HS-5 (cell line): Measurements from ENCODE around the gene C13orf42.
"Not testable (repeated sequence)": the region's sequence is repeated elsewhere in the genome, so short reads cannot be mapped to it uniquely, and the experiment has no call there.

Experiments used
- DNase-seq: peaks from one replicate; pipeline ENCODE4 v3.0.0-alpha.2; 2012; ENCODE audit warnings: low read depth

C13orf42 gene

DNA sequence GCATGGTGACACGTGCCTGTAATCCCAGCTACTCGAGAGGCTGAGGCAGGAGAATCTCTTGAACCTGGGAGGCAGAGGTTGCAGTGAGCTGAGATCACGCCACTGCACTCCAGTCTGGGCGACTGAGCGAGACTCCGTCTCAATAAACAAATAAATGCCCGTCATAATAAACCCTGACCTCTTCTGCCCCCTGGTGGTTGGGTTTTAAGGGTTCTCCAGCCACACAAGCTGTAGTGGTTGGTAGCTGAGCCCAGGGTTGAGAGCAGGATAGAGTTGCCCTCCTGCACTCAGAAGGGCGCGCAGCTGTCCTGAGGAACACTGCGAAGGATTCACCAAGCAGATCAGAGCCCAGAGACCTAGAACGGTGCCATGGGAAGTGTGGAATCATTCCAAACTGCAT lies 9.8 kb upstream of the C13orf42 start:
- DNase-seq: not testable (repeated sequence)

DNA sequence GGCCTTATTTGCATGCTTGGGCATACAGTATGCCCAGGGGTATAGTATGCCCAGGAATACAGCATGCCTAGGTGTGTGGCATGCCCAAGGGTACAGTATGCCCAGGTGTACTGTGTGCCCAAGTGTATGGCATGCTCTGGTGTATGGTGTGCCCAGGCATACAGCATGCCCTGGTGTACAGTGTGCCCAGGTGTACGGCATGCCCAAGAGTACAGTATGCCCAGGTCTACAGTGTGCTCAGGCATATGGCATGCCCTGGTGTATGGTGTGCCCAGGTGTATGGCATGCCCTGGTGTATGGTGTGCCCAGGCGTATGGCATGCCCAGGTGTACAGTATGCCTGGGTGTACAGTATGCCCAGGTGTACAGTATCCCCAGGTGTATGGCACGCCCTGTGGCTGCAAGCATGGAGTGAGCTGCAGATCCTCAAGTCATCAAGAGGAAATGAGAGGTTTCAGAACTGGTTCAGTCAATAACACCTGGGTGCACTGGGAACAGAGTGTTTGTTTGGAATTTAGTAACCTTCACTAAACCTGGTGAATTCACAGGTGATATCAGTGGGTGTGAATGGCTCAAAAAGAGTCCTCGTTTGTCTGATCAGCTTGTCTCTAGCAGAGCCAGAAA lies 7.8 kb upstream of the C13orf42 start:
- no peak for DNase-seq

DNA sequence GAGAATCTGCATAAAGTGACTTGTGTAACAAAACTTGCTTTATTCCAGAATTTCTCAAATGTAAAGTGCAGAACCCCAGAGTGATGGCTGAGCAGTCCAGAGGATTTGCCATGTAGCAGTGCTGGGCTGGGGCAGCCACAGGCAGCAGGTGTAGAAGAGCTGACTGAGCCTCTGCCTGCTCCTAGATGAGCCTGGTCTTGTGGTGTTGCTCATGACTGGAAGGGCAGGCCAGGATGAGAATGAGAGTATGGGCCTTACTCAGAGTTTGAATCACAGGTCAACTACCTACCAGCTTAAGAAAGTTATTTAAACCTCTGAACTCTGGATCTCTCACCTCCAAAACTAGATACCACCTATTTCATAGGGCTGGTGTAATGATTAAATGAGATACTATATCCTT lies 2.9 kb upstream of the C13orf42 start:
- DNase-seq: no peak

DNA sequence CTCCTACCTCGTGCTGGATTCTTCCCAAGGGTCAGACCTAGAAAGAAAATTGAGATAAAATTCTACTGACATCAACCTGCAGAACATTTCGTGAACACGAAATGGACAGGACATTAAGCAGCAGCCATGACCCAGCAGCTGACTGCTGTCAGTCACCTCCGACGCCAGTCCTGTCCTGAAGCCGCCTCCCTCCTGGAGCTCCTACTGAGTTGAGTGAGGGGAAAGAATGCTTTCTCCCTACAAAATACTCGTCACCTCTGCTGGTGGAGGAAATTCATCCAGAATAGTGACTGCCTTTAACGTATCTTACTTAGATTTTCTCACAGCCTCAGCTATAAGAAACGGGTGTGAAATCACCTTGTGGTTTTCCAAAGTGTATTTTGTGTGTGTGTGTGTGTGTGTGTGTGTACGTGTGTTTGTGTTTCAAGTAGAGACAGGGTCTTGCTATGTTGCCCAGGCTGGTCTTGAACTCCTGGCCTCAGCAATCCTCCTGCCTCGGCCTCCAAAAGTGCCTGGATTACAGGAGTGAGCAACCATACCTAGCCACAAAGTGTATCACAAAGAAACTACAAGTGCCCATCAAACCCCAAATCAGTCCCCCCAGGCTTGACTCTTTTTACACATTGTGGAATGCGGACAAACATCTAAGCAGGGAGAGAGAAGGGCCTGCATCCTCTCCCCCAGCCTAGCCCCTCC lies 2.3 kb upstream of the C13orf42 start:
- DNase-seq: no peak

DNA sequence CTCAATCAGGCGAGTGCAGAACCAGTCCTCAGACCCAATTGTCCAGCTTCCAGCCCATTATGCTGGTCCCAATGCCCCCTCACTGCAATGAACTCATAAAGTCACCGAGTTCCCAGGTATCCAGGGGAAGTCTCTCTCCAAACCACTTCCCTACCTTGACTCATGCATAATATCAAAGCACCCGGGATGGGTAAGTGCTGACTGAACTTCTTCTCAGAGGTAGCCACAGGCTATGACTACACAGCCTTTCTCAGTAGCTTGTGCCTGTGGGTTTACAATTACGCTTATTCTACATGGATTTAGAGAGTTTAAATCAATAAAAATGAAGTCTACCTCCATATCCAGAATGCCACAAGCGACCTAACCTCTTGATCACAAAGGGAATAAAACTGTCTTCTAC lies 1.7 kb upstream of the C13orf42 start:
- no peak for DNase-seq

DNA sequence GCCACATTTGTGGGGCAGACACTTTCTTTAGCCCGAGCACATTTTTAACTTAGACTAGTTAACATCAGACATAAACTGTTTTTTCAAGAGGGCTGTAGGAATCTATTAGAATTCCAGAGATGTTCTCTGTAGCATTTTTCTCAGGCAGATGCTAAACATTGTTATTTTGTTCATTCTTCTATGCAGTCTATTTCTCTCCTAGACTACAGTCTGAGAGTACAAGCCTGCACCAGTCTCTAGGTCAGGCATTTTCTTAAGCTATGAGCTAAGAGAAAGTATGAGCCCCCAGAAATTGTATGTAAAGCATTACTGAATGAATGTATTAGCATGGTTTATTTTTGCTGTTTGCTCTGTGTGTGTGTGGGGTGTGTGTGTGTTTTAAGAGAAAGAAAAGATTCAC lies 923 bp upstream of the C13orf42 start:
- DNase-seq: no peak

- DNase-seq: no peak
Measured at GRCh38 chr13:51107996-51108395, 3.1 kb downstream of the C13orf42 start.

DNA sequence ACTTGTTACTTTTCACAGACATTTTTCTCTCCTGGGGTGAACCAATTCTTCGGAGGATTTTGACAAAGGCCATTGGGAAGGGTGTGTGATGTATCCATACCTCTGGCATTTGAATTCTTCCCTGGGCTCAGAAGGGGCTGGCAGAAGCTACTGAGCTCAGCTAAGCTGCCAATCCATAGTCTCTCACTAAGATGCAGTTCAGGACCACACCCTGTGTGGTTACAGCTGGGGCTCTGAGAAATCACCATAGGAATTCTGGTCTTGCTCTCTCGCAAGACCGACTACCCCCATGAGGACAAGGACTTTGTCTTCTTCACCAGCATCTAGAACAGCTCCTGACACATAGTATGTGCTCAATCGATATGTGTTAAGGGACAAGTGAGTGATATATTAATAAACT lies 6.0 kb downstream of the C13orf42 start:
- no peak for DNase-seq

DNA sequence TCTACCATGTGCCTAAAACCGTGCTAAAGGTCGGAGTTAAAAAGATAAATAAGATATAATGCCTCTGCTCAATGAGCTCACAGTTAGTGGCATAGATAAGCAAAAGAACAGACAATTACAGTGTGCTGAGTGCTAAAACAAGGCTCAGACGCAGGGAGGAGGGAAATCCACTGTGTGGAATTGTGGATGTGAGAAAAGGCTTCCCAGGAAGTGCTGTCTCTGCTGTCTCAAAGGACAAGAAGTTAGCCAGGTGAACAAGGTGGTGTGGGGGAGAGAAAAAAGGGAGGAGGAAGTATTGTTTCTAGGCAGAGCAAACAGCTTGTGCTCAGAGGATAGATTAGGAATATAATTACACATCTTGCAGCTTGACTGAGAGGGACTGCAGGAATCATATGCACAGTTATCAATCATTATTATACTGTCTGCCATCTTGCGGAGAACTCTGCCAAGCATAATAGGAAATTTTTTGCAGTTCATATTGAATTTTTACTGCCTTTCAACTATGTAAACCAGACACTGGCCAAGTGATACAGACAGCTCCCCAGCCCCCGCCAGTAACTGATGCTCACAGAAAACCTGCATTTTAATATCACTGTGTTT lies 9.3 kb downstream of the C13orf42 start:
- no peak for DNase-seq

- DNase-seq: no peak
Measured at GRCh38 chr13:51097353-51098043, 13.6 kb downstream of the C13orf42 start.

DNA sequence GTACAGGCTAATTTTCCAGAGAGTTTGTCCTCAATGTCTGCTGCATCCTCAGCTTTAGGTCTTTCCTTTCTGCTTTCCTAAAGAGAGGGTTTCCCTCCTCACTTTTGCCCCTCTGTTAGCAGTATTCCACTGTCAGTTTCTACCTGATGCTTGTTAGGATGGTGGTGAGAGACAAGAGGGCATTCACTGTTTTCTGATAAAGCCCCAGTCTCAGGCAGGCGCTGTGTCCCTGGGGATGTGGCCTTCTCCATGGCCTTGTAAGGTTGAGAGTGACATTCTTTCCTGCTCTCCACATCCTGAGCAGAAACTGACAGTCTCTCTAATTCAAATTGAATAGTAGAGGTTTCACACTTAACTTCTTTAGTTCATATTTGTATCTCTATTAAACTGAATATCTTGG lies 14.9 kb downstream of the C13orf42 start:
- DNase-seq: no peak

GRCh38 chr13:51093574-51093973 lies 17.5 kb downstream of the C13orf42 start:
- no peak for DNase-seq

GRCh38 chr13:51091839-51092238 lies 19.2 kb downstream of the C13orf42 start:
- no peak for DNase-seq

DNA sequence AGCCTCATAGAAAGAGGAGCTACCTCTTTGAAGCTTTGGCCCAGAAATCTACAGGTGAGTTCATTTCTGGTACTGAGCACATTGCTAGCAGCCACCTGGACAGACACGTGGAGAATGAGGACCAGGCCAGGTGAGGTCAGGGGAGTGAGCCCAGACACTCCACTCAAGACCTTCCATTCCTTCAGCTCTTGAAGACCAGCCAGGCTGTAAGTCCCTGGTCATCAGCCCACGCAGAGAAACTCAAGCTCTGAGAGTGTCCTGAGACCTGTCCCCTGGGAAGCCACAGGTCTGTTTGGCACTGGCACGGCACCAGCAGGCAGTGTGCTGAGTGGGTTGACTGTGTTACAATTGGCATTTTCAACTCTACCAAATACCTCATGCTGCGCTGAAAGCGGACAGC lies 27.4 kb downstream of the C13orf42 start:
- DNase-seq: no peak

DNA sequence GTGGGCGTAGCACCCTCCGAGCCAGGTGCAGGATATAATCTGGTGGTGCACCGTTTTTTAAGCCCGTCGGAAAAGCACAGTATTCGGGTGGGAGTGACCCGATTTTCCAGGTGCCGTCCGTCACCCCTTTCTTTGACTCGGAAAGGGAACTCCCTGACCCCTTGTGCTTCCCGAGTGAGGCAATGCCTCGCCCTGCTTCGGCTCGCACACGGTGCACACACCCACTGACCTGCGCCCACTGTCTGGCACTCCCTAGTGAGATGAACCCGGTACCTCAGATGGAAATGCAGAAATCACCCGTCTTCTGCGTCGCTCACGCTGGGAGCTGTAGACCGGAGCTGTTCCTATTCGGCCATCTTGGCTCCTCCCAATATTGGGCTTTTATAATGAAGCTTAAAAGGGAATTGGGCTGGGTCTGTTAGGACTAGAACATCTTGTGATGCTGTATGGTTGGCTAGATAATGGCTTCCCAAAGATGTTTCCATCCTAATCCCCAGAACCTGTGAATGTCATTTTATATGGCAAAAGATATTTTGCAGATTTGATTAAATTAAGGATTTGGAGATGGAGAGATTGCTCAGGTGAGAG lies 30.5 kb downstream of the C13orf42 start:
- DNase-seq: not testable (repeated sequence)

GRCh38 chr13:51071493-51071892 lies 39.6 kb downstream of the C13orf42 start:
- no peak for DNase-seq

GRCh38 chr13:51070005-51070649 lies 40.9 kb downstream of the C13orf42 start:
- peak; percentile 20 for DNase-seq

DNA sequence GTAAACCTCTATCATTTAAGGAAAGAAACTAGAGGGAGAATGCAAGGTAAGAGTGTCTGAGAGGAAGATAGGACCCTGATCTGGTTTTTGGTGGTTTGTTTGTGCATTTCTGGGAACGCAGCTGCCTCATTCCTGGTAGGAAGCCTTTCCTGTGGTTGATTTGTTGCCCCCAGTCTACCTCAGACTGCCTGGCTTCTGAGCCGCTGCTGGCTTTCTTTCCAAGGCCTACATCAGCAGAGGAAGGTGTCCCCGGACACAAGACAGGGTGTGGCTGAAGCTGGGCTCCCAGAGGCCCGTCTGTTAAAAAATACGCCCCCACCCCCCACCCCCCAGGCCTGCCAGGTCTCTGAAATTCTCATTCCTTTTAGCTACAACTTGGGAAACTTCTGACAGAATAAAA lies 42.6 kb downstream of the C13orf42 start:
- no peak for DNase-seq

- no peak for DNase-seq
Measured at GRCh38 chr13:51067706-51068105, 43.4 kb downstream of the C13orf42 start.

DNA sequence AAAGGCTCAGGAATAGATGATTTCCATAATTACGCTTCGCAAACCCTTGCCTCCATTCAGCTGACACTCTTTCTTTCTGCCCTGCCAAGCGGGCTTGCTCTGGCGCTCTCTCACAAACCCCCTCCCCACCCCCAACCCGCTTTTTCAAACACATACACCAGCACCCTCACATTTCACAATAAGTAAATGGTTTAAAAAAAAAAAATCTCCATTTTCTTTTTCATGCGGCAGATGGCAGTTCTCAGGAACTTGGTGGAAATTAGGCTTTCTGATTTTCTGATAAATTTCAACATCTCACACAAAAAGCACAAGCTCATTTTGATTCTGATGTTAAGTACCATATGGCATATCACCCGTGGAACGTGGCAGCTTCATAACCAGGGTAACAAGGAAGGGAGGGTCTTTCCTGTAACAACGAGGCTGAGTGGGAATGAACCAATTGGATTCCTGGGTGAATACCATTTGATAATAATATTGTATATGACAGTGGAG lies 43.8 kb downstream of the C13orf42 start:
- no peak for DNase-seq

GRCh38 chr13:51066091-51066831 lies 44.8 kb downstream of the C13orf42 start:
- no peak for DNase-seq
